Gastroesophageal sphincter (tissue), 4 donors: Measurements from ENCODE around the gene SPRING1. TPM values are rescaled to one million over a fixed set of nuclear protein-coding genes. Genes with fewer than 3 reads are reported as not detected.

Experiments used
- ATAC-seq: fragments of 150-250 bp; one replicate; pipeline ENCODE4 v1.9.1; 2016; ENCODE audit warnings: mild to moderate bottlenecking, moderate library complexity
- H3K27ac ChIP-seq, 4 donors: fragments of 200-600 bp; sonication (generic) in 3 of 4; 1 replicate in 3 of 4; 2 replicates in 1 of 4; pipeline ENCODE4 v1.5.1; 2016 to 2019
- H3K27me3 ChIP-seq: fragments of 200-600 bp; sonication (generic); one replicate; pipeline ENCODE4 v1.5.1; 2019
- H3K36me3 ChIP-seq, 2 donors: fragments of 200-600 bp; sonication (generic); one replicate each; pipeline ENCODE4 v1.5.1; 2019; ENCODE audit warnings: control low read depth in 1 of 2
- H3K4me1 ChIP-seq, 3 donors: fragments of 200-600 bp; sonication (generic); 1 replicate in 2 of 3; 2 replicates in 1 of 3; pipeline ENCODE4 v1.5.1; 2016 to 2019; ENCODE audit warnings: control low read depth in 2 of 3
- H3K4me3 ChIP-seq, 2 donors: fragments of 200-600 bp; sonication (generic); one replicate each; pipeline ENCODE4 v1.5.1; 2019; ENCODE audit warnings: mild to moderate bottlenecking in 1 of 2, moderate library complexity in 1 of 2
- H3K9me3 ChIP-seq, 3 donors: fragments of 200-600 bp; sonication (generic); one replicate each; pipeline ENCODE4 v1.5.1; 2017 to 2019; ENCODE audit warnings: control low read depth in 2 of 3
- CTCF ChIP-seq, 4 experiments: fragments of 200-600 bp in 2 of 4; fragments of 450-650 bp in 2 of 4; sonication (generic) in 1 of 4; IDR thresholded peaks; one replicate each; pipeline ENCODE4 v1.5.1; 2017 to 2019; ENCODE audit warnings: antibody characterized with exemption in 4 of 4, mild to moderate bottlenecking in 2 of 4, moderate library complexity in 2 of 4
- EP300 ChIP-seq: sonication (generic); formaldehyde crosslinking; IDR thresholded peaks from one replicate; pipeline ENCODE4 v1.6.1; 2017; ENCODE audit warnings: antibody characterized with exemption, mild to moderate bottlenecking
- POLR2A ChIP-seq, 2 donors: fragments of 450-650 bp; IDR thresholded peaks; one replicate each; pipeline ENCODE4 v1.6.1; 2017; ENCODE audit warnings: antibody characterized with exemption in 2 of 2, mild to moderate bottlenecking in 2 of 2, moderate library complexity in 1 of 2
- POLR2AphosphoS5 ChIP-seq: sonication (generic); formaldehyde crosslinking; IDR thresholded peaks from one replicate; pipeline ENCODE4 v1.6.1; 2017; ENCODE audit warnings: antibody characterized with exemption
- WGBS, 2 donors: methylation state at CpG; one replicate each; pipeline ENCODE4 v1.1.5; 2018; ENCODE audit warnings: low coverage in 1 of 2; 5-methylcytosine and 5-hydroxymethylcytosine counted together
- total RNA-seq, 4 donors: library from RNA; depleted of rRNA; stranded (reverse); fragments of >200 nt; gene quantifications; one replicate each; pipeline ENCODE4 v1.1.0, GENCODE V29; 2016

SPRING1 gene
- total RNA-seq, 4 donors from 2014 or later: 5.8 to 18.7 (median 13.4) TPM

GRCh38 chr12:116709768-116710167, 28.1 kb downstream of the SPRING1 start:
- ATAC-seq: no peak
- Histone ChIP-seq H3K4me1 (peaks cover 0 to 18% (median 7%) of the 10 kb centered on the region in 3 donors), H3K27me3 (no peaks in the 10 kb centered on the region), H3K36me3 (peaks cover 0 to 7% of the 10 kb centered on the region in 2 donors), H3K9me3 (no peaks in the 10 kb centered on the region), H3K27ac (no peak overlapping the region), H3K4me3 (no peak overlapping the region)
- TF ChIP-seq POLR2A (IDR thresholded peaks at IDR 0.05) (no peak), POLR2AphosphoS5 (no peak), CTCF (IDR thresholded peaks at IDR 0.05) (no peak), EP300 (no peak)
- 54 to 62% methylated on average over 5 to 10 of the region's 10 CpGs for WGBS, 2 donors

GRCh38 chr12:116708826-116709756, 28.8 kb downstream of the SPRING1 start:
- peaks cover 0 to 15% (median 7%) of the 10 kb centered on the region in 3 donors for H3K4me1 ChIP-seq
- TF ChIP-seq POLR2AphosphoS5 (no peak), EP300 (no peak), CTCF (IDR thresholded peaks at IDR 0.05) (peak in 3 of 4 experiments; percentile 46 to 62 (median 62)), POLR2A (IDR thresholded peaks at IDR 0.05) (no peak)
- 10 to 16% methylated on average over 12 of the region's 26 CpGs for WGBS, 2 donors
- no peaks in the 10 kb centered on the region for H3K9me3 ChIP-seq
- H3K36me3 ChIP-seq: peaks cover 0 to 7% of the 10 kb centered on the region in 2 donors
- peak; percentile 50 for ATAC-seq
- no peak overlapping the region for H3K27ac ChIP-seq
- H3K4me3 ChIP-seq: peak overlapping the region in 1 of 2 donors; percentile 12
- H3K27me3 ChIP-seq: no peaks in the 10 kb centered on the region

- no peaks in the 10 kb centered on the region for H3K27me3 ChIP-seq
- no peaks in the 10 kb centered on the region for H3K9me3 ChIP-seq
- TF ChIP-seq POLR2AphosphoS5: no peak
- TF ChIP-seq EP300: no peak
- no peak for TF ChIP-seq CTCF (IDR thresholded peaks at IDR 0.05)
- no peak for TF ChIP-seq POLR2A (IDR thresholded peaks at IDR 0.05)
- no peak overlapping the region for H3K27ac ChIP-seq
- ATAC-seq: no peak
- H3K4me1 ChIP-seq: peaks cover 0 to 18% (median 7%) of the 10 kb centered on the region in 3 donors
- H3K4me3 ChIP-seq: no peak overlapping the region
- WGBS, 2 donors: 90% methylated on average over 7 of the region's 9 CpGs; no CpG with 5 or more reads in 1 of the 2 donors
- H3K36me3 ChIP-seq: peaks cover 0 to 7% of the 10 kb centered on the region in 2 donors
Observed at GRCh38 chr12:116707751-116708150, 30.1 kb downstream of the SPRING1 start.

- no peaks in the 10 kb centered on the region for H3K36me3 ChIP-seq
- peaks cover 0 to 6% (median 0%) of the 10 kb centered on the region in 3 donors for H3K4me1 ChIP-seq
- no peaks in the 10 kb centered on the region for H3K27me3 ChIP-seq
- peak; percentile 53 for ATAC-seq
- H3K27ac ChIP-seq: no peak overlapping the region
- no peaks in the 10 kb centered on the region for H3K9me3 ChIP-seq
- WGBS, 2 donors: 8 to 14% methylated on average over 11 to 12 of the region's 12 CpGs
- TF ChIP-seq POLR2AphosphoS5: peak; percentile 16
- TF ChIP-seq POLR2A (IDR thresholded peaks at IDR 0.05): no peak
- TF ChIP-seq CTCF (IDR thresholded peaks at IDR 0.05): peak; percentile 68 to 93 (median 87)
- TF ChIP-seq EP300: no peak
- no peak overlapping the region for H3K4me3 ChIP-seq
Observed at GRCh38 chr12:116703214-116703795, 34.6 kb downstream of the SPRING1 start.
